GM12801 (cell line): ENCODE measurements around the gene FBXO31.

Experiments used
- CTCF ChIP-seq: IDR thresholded peaks from one replicate; pipeline ENCODE4 v1.5.1; 2011; ENCODE audit warnings: control low read depth; ENCODE audit not compliant: insufficient read length; ENCODE audit errors: extremely low read depth

The FBXO31 gene

GRCh38 chr16:87375426-87376135, 8.0 kb downstream of the FBXO31 start:
- no peak for TF ChIP-seq CTCF

- TF ChIP-seq CTCF: no peak
Measured at GRCh38 chr16:87374313-87374712, 9.3 kb downstream of the FBXO31 start.

- no peak for TF ChIP-seq CTCF
Measured at GRCh38 chr16:87372305-87372704, 11.3 kb downstream of the FBXO31 start.

- TF ChIP-seq CTCF: no peak
Measured at GRCh38 chr16:87371261-87371866, 12.2 kb downstream of the FBXO31 start.

- no peak for TF ChIP-seq CTCF
Measured at GRCh38 chr16:87369796-87370719, 13.5 kb downstream of the FBXO31 start.

GRCh38 chr16:87369117-87369765, 14.3 kb downstream of the FBXO31 start:
- no peak for TF ChIP-seq CTCF

GRCh38 chr16:87368029-87368770, 15.4 kb downstream of the FBXO31 start:
- TF ChIP-seq CTCF: no peak
